Caco-2 (cell line): ENCODE results near the gene GPC5. TPM values are rescaled to one million over a fixed set of nuclear protein-coding genes. Genes with fewer than 3 reads are reported as not detected.

Experiments
- BruUV-seq: library from RNA; stranded (reverse); fragments of 400-500 nt; replicated peaks from 2 replicates; lab custom pipeline; 2021; lab: Mats Ljungman, UMichigan
- CTCF ChIA-PET: fragments of 300-600 bp; sonication (Branson Sonifier 250); formaldehyde crosslinking; loops from one replicate; lab custom pipeline; 2022; ENCODE audit warnings: antibody characterized with exemption; lab: Charles Lee
- POLR2A ChIA-PET: fragments of 300-600 bp; sonication (Branson Sonifier 250); formaldehyde crosslinking; loops from one replicate; lab custom pipeline; 2022; ENCODE audit warnings: antibody characterized with exemption; lab: Charles Lee
- DNase-seq, 2 experiments: peaks; one replicate each; pipeline versions ENCODE4 v3.0.0 to v3.0.0-alpha.2; 2020 to 2022
- H3K27me3 ChIP-seq: replicated peaks from 2 replicates; pipeline ENCODE4 v1.6.0; 2011; ENCODE audit warnings: low read length; ENCODE audit not compliant: control insufficient read depth, insufficient read depth
- H3K36me3 ChIP-seq: 2 replicates; pipeline ENCODE4 v1.5.1; 2011; ENCODE audit warnings: low read length; ENCODE audit not compliant: control insufficient read depth, insufficient read depth
- H3K4me1 ChIP-seq: fragments of 250-450 bp; sonication (Bioruptor Pico); 2 replicates; pipeline ENCODE4 v1.5.1; 2020; ENCODE audit warnings: mild to moderate bottlenecking
- H3K4me3 ChIP-seq: 2 replicates; pipeline ENCODE4 v1.5.1; 2011; ENCODE audit warnings: low read depth, mild to moderate bottlenecking, control low read depth, low read length
- H3K9me3 ChIP-seq: fragments of 250-450 bp; sonication (Bioruptor Pico); 2 replicates; pipeline ENCODE4 v1.5.1; 2020; ENCODE audit warnings: mild to moderate bottlenecking, moderate library complexity
- H3K27ac Mint-ChIP-seq: one replicate; pipeline ENCODE4 v1.8.0; 2022; ENCODE audit warnings: mixed read lengths; ENCODE audit not compliant: unreplicated experiment
- H3K27me3 Mint-ChIP-seq: one replicate; pipeline ENCODE4 v1.8.0; 2022; ENCODE audit warnings: mixed read lengths; ENCODE audit not compliant: insufficient read depth, unreplicated experiment
- H3K36me3 Mint-ChIP-seq: one replicate; pipeline ENCODE4 v1.8.0; 2022; ENCODE audit warnings: mild to moderate bottlenecking, mixed read lengths; ENCODE audit not compliant: insufficient read depth, unreplicated experiment
- H3K4me1 Mint-ChIP-seq: one replicate; pipeline ENCODE4 v1.8.0; 2022; ENCODE audit warnings: low read depth, mixed read lengths; ENCODE audit not compliant: unreplicated experiment
- H3K4me3 Mint-ChIP-seq: one replicate; pipeline ENCODE4 v1.8.0; 2022; ENCODE audit warnings: mild to moderate bottlenecking, moderate library complexity, mixed read lengths; ENCODE audit not compliant: unreplicated experiment
- H3K9me3 Mint-ChIP-seq: one replicate; pipeline ENCODE4 v1.8.0; 2022; ENCODE audit warnings: mixed read lengths; ENCODE audit not compliant: unreplicated experiment
- intact Hi-C: fragments of 100-400 bp; cut with micrococcal nuclease; formaldehyde crosslinking; loops from one replicate; pipeline ENCODE4 v1.10.0; 2022; ENCODE audit not compliant: unreplicated experiment
- total RNA-seq: library from RNA; stranded (reverse); gene quantifications from 2 replicates; pipeline ENCODE4 v1.2.3, GENCODE V29; 2022
- TF ChIP-seq, protein P1 (sequence below), 2 experiments: fragments of 200-600 bp in 1 of 2; IDR thresholded peaks; 1 replicate in 1 of 2; 2 replicates in 1 of 2; pipeline versions ENCODE4 v1.5.1 to v1.8.0; 2011 to 2022; ENCODE audit warnings: antibody characterized with exemption in 1 of 2, control low read depth in 1 of 2, inconsistent platforms in 1 of 2, low read depth in 1 of 2, low read length in 1 of 2, mild to moderate bottlenecking in 1 of 2, moderate library complexity in 1 of 2; ENCODE audit not compliant: insufficient read depth in 1 of 2, severe bottlenecking in 1 of 2, unreplicated experiment in 1 of 2

The GPC5 gene
- total RNA-seq, 1 experiment from 2014 or later: 4.1 TPM

- POLR2A ChIA-PET: no interaction called here
- H3K4me3 Mint-ChIP-seq: no peak overlapping the region
Measured at GRCh38 chr13:92259523-92259922, 861.1 kb downstream of the GPC5 start.

GRCh38 chr13:92260363-92260762, 861.9 kb downstream of the GPC5 start:
- POLR2A ChIA-PET: no interaction called here
- Mint-ChIP-seq H3K4me3 (no peak overlapping the region), H3K9me3 (no peaks in the 10 kb centered on the region)

More at GRCh38 chr13:92259523-92259922, 861.1 kb downstream of the GPC5 start:
- no peaks in the 10 kb centered on the region for H3K36me3 ChIP-seq
- no peaks in the 10 kb centered on the region for H3K36me3 Mint-ChIP-seq
- intact Hi-C loops: no loop called here
- no peak for DNase-seq
- H3K9me3 Mint-ChIP-seq: no peaks in the 10 kb centered on the region
- no peak overlapping the region for H3K4me3 ChIP-seq
- CTCF ChIA-PET: no interaction called here
- no peaks in the 10 kb centered on the region for H3K27me3 ChIP-seq
- TF ChIP-seq, protein P1, sequence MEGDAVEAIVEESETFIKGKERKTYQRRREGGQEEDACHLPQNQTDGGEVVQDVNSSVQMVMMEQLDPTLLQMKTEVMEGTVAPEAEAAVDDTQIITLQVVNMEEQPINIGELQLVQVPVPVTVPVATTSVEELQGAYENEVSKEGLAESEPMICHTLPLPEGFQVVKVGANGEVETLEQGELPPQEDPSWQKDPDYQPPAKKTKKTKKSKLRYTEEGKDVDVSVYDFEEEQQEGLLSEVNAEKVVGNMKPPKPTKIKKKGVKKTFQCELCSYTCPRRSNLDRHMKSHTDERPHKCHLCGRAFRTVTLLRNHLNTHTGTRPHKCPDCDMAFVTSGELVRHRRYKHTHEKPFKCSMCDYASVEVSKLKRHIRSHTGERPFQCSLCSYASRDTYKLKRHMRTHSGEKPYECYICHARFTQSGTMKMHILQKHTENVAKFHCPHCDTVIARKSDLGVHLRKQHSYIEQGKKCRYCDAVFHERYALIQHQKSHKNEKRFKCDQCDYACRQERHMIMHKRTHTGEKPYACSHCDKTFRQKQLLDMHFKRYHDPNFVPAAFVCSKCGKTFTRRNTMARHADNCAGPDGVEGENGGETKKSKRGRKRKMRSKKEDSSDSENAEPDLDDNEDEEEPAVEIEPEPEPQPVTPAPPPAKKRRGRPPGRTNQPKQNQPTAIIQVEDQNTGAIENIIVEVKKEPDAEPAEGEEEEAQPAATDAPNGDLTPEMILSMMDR (IDR thresholded peaks at IDR 0.05; ENCODE audit: insufficient read depth in 1 of 2, low read depth in 1 of 2, low read length in 1 of 2, severe bottlenecking in 1 of 2, unreplicated experiment in 1 of 2): no peak
- no peaks in the 10 kb centered on the region for H3K9me3 ChIP-seq
- H3K27ac Mint-ChIP-seq: no peak overlapping the region
- H3K4me1 Mint-ChIP-seq: no peaks in the 10 kb centered on the region
- H3K27me3 Mint-ChIP-seq: no peaks in the 10 kb centered on the region
- H3K4me1 ChIP-seq: no peaks in the 10 kb centered on the region
- no TSS peak for BruUV-seq

GRCh38 chr13:92262100-92262788, 863.8 kb downstream of the GPC5 start:
- H3K4me3 Mint-ChIP-seq: no peak overlapping the region
- H3K27ac Mint-ChIP-seq: no peak overlapping the region
- Histone ChIP-seq H3K9me3 (no peaks in the 10 kb centered on the region), H3K4me3 (no peak overlapping the region), H3K27me3 (no peaks in the 10 kb centered on the region), H3K36me3 (no peaks in the 10 kb centered on the region), H3K4me1 (no peaks in the 10 kb centered on the region)
- ChIA-PET CTCF (no interaction called here), POLR2A (no interaction called here)
- no TSS peak for BruUV-seq
- intact Hi-C loops: no loop called here
- H3K27me3 Mint-ChIP-seq: no peaks in the 10 kb centered on the region
- no peak for DNase-seq
- peaks cover 11% of the 10 kb centered on the region for H3K4me1 Mint-ChIP-seq
- TF ChIP-seq, protein P1 (IDR thresholded peaks at IDR 0.05; ENCODE audit: insufficient read depth in 1 of 2, low read depth in 1 of 2, low read length in 1 of 2, severe bottlenecking in 1 of 2, unreplicated experiment in 1 of 2): no peak
- H3K36me3 Mint-ChIP-seq: no peaks in the 10 kb centered on the region
- H3K9me3 Mint-ChIP-seq: no peaks in the 10 kb centered on the region

More at GRCh38 chr13:92260363-92260762, 861.9 kb downstream of the GPC5 start:
- H3K27me3 Mint-ChIP-seq: no peaks in the 10 kb centered on the region
- CTCF ChIA-PET: no interaction called here
- Histone ChIP-seq H3K36me3 (no peaks in the 10 kb centered on the region), H3K9me3 (no peaks in the 10 kb centered on the region), H3K27me3 (no peaks in the 10 kb centered on the region), H3K4me3 (no peak overlapping the region), H3K4me1 (no peaks in the 10 kb centered on the region)
- H3K27ac Mint-ChIP-seq: no peak overlapping the region
- no peaks in the 10 kb centered on the region for H3K36me3 Mint-ChIP-seq
- no TSS peak for BruUV-seq
- DNase-seq: no peak
- intact Hi-C loops: no loop called here
- TF ChIP-seq, protein P1 (IDR thresholded peaks at IDR 0.05; ENCODE audit: insufficient read depth in 1 of 2, low read depth in 1 of 2, low read length in 1 of 2, severe bottlenecking in 1 of 2, unreplicated experiment in 1 of 2): no peak
- H3K4me1 Mint-ChIP-seq: peaks cover 5% of the 10 kb centered on the region
